Brain pericyte (primary cell): ENCODE measurements around the gene RGS7.
"Not testable (repeated sequence)": the region's sequence is repeated elsewhere in the genome, so short reads cannot be mapped to it uniquely, and the experiment has no call there.

Source experiments
- DNase-seq: peaks from one replicate; pipeline ENCODE4 v3.0.0-alpha.2; 2012; ENCODE audit warnings: low read depth, low spot score

RGS7 gene

DNA sequence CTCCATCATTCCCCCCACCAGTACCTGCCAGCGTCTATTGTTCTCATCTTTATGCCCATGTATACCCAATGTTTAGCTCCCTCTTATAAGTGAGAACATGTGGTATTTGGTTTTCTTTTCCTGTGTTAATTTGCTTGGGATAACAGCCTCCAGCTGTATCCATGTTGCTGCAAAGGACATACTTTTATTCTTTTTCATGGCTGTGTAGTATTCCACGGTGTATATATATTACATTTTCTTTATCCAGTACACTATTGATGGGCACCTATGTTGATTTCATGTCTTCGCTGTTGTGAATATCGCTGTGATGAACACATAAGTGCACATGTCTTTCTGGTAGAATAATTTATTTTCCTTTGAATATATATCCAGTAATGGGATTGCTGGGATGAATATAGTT is 431.7 kb downstream of the RGS7 start:
- no peak for DNase-seq

DNA sequence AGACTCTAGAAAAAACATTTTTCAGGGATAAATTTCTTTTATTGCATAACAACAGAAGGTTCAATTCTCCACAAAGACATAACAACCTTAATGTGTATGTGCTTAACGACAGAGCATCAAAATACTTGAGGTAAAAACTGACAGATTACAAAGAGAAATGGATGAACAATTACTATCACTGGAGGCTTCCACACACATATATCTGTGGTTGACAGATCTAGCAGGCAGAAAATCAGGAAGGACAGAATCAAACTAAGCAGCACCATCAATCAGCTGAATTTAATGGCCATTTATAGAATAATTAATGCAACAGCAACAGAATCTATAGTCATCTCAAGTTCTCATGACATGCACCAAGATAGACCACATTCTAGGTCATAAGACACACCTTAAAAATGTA is 439.0 kb downstream of the RGS7 start:
- no peak for DNase-seq

DNA sequence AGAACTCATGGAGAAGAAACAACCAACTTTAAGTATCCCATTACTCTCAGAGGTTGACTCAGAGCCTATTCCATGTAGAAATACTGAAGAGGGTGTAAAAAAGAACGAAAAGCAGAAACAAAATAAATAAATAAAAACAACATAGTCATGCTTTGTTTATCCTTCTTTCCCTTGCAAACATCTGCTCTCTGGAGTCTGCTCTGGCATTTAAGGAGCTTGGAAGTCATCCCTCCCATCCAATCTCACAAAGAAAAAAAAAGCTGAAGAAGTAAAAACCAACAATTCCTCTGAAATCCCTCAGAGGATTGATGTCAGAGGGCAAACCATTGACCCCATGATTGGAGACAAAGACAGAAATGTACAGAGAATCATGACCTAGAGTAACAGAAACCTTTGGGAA is 442.5 kb downstream of the RGS7 start:
- DNase-seq = no peak

DNA sequence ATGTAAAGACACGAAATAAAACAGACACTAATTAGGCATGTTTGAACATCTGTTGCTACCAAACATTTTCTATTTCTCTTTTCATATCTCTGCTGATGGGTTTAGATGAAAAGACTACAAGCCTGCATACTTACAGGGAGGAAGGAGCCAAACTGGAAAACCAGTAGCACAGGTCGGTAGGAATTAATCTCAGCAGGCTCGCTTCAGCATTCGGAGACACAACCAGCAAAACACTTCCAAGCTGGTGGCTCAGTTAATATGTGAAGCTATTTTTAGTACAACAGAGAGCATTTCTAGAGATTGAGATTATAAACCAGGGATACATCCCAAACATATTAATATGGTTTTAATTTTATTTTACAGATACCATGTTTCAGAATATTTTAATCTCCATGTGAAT is 444.2 kb downstream of the RGS7 start:
- no peak for DNase-seq

DNA sequence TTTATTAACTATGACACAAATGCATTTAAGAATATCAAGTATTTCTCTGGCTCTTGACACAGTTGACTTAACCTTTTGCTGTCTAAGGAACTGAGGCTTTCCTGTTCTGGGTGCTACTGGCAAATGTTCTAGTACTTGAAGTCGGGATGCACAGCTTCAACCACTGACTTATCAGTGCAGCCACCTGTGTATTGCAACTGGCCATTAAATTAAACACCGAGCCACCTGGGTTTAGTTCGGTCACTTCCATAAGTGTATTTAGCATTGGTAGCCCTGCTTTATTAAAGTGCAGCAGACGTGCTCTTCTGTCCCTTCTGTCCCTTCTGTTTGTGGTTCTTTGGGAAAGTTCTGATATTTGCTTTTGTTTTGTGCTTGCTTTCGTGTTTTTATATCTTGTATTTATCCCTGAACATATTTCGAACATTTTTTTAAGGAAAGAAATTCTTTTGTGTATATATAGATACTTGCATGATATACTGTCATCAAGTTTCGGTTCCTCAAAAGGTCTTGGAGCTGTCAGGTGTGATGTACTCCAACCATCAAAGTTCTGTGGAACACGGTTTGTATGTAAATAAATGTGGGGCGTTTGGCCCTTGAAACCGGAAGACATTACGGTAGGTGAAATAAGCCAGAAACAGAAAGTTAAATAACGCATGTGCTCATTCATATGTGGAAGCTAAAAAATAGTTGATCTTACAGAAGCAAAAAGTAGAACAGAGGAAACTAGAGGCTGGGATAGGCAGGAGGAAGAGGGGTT is 447.1 kb downstream of the RGS7 start:
- no peak for DNase-seq

DNA sequence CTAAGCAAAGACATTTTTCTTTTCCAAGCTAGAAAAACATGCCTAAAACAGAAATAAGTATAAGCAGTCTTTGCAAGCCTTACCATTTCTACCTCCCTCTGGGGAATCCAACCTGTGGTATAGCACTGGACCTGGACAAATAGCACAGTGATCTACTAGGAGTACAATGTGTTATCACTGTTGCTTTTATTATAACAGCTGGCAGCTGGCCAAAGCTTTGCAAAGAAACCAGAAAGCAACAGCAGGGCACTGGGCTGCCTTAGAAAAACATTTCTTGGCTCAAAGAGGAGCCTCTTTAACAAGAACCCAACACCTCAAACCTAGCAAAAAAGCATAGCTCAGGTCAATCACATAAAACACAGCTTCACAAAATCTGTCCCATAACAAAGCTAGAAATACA is 450.5 kb downstream of the RGS7 start:
- DNase-seq = no peak

DNA sequence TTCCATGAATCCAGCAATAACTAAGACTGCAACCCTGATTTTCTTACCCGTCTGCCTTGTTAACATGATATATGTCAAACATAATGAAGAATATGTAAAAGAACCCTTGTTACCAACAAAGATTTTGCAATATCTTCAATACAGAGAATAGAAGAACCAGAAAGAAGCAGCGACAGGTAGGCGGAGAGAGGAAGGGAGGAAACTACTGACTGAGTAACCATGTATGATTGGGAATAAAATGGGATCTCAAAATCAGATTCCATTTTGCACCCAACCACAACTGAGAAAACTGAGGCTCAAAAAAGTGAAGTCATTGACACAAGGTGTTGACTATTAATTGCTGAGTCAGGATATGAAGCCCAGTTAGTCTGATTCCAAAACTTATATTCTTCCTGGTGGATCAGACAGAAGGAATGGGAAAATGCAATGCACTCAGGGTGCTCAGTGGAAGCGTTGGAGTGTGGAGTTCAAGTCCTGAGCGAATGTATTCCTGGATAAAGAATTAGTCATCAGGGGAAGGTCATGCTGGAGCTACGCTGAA is 451.7 kb downstream of the RGS7 start:
- DNase-seq = no peak

DNA sequence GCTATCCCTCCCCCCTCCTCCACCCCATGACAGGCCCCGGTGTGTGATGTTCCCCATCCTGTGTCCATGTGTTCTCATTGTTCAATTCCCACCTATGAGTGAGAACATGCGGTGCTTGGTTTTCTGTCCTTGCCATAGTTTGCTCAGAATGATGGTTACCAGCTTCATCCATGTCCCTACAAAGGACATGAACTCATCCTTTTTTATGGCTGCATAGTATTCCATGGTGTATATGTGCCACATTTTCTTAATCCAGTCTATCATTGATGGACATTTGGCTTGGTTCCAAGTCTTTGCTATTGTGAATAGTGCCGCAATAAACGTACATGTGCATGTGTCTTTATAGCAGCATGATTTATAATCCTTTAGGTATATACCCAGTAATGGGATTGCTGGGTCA is 461.6 kb downstream of the RGS7 start:
- not testable (repeated sequence) for DNase-seq

DNA sequence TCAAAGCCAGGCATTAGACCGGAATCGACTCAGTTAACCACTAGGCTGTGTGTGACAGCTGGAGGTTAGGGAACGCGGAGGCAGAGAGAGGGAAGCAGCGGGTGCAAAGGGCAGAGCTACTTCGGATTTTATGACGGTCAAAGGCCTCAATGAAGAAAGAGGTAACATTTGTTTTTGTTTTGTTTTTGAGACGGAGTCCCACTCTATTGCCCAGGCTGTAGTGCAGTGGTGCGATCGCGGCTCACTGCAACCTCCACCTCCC is 468.3 kb downstream of the RGS7 start:
- no peak for DNase-seq

DNA sequence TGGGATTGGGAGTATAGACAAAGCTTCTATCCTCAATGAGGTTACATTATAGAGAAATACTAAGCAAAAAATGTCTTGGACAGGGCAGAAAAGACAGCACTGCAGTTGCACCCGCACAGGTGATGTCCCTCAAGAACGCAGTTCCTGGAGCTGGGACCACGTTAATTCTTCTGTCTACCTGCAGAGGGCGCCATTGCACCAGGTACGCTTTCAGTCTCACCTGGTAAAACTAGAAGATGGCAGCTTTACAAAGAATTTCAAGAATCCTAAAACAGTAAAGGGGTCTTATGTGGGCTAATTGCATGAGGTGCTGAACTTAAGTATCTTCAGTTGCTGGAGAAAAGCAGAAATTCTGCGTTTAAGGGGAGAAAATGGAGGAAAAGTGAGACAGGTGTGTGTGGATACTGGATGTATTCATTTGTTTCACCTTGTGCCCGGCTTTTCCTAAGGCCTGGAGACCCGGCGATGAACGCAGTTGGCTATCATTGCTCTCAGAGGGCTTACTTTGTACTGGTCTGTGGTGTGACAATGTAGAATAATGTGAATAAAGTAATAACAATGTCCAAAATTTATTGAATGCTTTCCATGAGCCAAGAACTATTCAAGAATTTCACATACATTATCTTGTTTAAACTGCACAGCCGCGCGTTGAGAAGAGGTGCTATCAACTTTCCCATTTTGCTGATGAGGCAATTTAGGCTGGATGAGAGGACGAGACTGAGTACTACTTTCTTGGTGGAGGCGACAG is 468.8 kb downstream of the RGS7 start:
- no peak for DNase-seq

DNA sequence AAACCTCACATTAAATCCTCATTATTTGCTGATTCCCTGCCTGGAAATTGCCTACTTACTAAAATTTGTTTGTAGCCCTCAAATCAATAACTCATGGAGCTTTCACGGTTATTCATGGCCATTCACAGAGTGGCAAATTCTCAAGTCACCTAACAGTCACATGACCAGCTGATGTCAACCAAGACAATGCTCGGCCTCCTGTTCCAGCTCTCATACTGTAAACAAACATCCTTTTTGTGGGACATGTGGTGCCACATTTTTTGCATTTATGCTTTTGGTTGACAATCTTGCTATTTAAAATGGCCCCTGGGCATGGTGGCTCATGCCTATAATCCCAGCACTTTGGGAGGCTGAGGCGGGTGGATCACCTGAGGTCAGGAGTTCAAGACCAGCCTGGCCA is 473.5 kb downstream of the RGS7 start:
- DNase-seq = no peak

DNA sequence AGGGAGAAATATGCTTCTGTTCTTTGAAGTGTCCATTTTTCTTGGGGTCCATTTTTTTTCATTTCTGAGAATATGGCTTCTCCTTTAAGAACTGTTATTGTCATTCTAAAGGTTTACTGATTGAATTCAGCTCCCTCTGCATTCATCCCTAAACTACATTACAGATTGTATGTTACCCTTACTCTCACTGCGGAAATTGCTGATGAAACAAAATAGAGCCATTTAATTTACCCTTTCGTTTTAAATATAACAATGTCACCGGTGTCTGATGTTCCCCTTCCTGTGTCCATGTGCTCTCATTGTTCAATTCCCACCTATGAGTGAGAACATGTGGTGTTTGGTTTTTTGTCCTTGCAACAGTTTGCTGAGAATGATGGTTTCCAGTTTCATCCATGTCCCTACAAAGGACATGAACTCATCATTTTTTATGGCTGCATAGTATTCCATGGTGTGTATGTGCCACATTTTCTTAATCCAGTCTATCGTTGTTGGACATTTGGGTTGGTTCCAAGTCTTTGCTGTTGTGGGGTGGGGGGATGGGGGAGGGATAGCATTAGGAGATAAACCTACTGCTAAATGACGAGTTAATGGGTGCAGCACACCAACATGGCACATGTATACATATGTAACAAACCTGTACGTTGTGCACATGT is 474.2 kb downstream of the RGS7 start:
- not testable (repeated sequence) for DNase-seq

DNA sequence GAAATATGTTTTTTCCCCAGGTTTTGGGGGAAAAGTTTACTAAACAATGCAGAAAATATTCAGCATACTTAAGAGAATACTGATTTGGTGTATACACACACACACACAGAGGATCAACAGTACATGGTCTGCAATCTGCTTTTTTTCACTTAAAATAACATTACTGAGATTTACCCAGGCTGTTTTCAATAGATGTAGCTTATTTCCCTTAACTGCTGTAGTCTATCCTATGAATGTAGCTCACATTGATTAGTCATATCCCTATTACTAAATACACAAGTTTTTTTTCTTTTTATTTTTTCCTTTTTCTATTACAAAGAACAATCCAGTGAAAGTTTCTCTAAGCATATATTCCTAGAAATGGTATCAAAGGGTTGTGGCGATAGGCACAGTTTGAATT is 478.4 kb downstream of the RGS7 start:
- no peak for DNase-seq

DNA sequence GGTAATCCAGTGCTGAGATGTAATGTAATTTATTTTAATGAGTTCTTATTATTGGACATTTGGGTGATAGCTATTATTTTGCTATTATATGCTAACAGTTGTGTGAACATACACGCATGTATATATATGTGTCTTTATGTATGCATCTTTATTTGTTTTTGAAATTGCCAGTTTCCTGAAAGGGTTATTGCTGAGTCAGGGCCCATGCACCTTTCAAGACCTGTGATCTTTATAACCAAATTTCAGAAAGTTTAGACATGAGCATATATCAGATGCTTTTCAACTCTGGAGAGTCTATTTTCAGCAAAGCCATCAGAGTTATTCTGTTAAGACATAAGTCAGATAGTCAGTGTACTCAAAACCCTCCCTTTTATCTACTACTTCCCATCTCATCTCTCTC is 479.4 kb downstream of the RGS7 start:
- DNase-seq = no peak

DNA sequence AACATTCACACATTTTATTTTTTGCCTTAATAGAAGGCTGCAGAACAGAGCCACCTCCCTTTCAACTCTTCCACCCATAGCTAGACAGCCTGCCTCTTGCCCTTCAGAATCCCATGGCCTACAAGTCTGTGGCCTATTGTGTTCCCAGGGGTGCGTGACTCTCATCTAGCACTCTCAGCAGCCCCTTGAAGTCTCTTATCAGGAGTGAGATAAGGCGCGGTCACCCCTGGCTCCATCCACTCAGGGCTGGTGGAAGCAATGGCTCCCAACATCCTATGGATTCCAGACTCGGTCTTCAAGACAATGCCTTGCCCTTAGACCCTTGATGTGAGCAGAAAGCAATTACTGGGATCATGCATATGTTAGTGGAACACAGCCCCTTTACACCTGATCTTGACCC is 480.9 kb downstream of the RGS7 start:
- no peak for DNase-seq

DNA sequence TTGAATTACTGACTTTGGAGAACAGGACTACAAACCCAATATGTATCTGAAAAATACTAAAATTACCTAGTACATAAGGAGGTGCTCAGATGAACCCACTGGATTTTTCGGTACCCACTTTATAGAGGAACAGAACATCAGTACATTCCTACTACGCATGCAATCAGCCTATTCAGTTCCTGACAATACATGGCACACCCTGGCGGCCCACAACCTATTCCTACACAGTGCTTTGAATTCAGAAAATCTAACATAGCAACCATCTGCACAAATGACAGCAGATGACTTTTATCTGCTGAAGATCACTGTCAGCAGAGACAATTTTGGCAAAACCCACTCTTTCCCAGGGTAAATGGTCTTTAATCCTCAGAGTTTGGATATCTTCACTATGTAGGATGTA is 487.9 kb downstream of the RGS7 start:
- no peak for DNase-seq

DNA sequence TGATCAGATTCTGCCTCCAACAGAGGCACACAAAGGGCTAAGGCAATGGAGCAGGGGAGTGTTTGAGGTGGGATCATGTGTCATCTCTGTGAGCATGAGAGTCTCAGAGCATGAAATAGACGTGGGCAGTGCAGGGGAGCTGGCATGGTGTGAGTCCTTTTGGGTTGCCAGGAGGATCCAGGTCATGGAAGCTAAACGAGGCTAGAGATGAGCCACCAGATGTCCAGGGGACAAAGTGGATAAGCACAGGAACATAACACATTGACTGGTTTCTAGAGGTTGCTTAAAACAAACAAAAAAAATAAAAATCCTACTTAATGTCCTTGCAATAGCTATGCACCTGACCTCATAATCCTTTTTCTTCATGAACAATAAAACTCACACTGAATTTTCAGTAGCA is 490.3 kb downstream of the RGS7 start:
- DNase-seq = no peak

DNA sequence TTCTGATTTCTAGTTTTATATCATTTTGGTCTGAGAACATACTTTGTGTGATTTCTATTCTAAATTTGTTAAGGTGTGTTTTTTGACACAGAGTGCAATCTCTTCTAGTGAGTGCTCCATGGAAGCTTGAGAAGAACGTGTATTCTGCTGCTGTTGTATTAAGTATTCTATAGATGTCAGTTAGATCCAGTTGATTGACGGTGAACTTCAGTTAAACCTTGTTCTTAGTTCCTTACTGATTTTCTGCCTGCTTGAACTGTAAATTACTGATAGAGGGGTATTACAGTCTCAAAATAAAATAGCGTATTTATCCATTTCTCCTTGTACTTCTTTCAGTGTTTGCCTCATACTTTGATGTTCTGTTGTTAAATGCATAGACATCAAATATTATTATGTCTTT is 497.0 kb downstream of the RGS7 start:
- DNase-seq = no peak

DNA sequence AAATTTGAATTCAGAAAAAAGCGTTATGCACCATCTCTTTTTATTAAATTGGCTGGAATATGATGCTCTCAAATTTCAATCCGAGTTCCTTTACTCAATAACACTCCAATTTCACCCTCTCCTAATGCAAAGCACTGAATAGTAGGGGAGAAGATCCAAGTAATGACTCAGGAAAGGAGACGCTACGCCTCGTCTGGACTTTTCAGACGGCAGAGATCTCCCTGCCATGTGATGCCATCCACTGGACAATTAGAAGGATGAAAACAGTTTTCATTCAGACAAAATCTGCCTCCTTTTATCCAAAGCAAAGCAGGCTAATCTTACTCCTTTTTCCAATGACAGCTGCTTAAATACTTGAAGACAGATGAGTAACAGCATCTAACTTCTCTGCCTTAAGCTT is 502.6 kb downstream of the RGS7 start:
- DNase-seq = no peak

DNA sequence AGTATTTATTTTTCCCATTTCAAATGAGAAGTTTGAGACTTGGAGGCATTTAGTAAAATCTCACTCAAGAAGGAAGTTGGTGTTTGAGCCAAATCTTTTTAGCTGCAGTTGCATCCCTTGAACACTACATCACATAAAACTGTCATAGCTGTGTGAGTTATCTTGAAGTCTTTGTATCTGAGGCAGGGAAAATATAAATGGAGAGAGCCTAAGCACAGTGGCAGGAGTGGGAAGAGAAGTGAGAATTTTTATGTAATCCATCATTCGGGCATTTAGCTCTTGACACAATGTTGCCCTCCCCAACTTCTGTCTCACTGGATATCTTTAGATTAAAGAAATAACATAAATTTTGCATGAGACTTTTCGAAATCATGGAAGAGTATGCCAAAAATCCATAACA is 509.7 kb downstream of the RGS7 start:
- no peak for DNase-seq

DNA sequence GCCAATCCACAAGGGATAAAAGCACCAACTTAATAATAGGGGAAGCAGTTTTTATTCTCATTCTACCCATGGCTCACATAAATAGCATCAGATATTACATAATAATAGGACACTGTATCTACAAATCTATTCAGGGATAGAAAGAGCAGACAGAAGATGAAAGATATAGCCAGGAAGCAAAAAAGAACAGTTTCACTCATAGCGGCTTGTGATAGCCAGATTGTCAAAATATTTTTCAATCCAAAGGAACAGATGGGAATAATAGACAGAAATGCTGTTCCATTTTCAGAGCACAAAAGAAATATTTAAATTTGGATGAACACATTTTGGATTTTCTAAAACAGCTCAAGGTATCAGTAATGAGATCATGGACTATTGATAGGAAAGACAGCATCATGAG is 512.5 kb downstream of the RGS7 start:
- no peak for DNase-seq

DNA sequence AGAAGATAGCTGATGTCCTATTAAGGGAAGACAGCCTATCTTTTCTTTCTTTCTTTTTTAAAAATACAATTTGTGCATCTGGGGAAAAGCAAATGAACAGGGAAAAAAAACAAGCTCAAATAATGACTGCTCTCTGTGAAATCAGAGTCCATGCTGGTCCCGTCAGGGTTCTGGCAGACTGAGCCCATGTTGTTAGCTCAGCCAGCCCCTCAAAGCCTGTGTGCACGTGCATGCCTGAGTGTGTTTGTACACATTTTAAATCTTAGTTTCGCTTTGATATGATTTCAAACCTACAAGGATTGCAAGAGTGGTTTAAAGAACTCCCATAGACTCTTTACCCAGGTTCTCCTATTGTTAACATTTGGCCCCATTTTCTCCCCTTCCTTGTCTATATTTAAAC is 513.2 kb downstream of the RGS7 start:
- no peak for DNase-seq

DNA sequence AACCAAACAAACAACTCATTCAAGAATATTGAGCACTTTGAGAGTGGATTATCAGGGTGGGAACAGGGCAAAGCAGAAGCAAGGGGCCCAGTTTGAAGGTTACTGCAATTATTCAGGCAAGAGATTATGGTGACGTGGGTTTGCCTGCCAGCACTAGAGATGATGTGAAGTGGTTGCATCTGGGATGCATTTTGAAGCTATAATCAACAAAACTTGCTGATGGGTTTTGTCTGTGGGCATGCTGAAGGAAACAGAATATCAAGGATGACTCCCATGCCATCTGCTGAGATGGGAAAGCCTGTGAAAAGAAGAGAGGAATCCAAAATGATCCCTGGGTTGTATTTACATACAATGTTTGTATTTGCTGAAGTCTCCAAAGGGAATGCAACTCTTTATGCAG is 520.7 kb downstream of the RGS7 start:
- no peak for DNase-seq
